Right renal cortex interstitium (tissue), 3 donors: ENCODE data around the gene COX15. TPM values are rescaled to one million over a fixed set of nuclear protein-coding genes. Genes with fewer than 3 reads are reported as not detected.
"Not testable (repeated sequence)": the region's sequence is repeated elsewhere in the genome, so short reads cannot be mapped to it uniquely, and the experiment has no call there.

Experiments
- DNase-seq, 3 donors: peaks; one replicate each; pipeline ENCODE4 v3.0.0-alpha.2; 2013; ENCODE audit warnings: low read depth in 3 of 3, low spot score in 2 of 3
- polyA plus RNA-seq, 3 donors: library from polyadenylated mRNA; unstranded; fragments of 120-200 nt; gene quantifications; one replicate each; pipeline ENCODE4 v1.2.1, GENCODE V29; 2013; ENCODE audit not compliant: insufficient read length in 3 of 3

Gene COX15
- 10 to 100 TPM; 46.3 to 49.4 (median 47.6) TPM for polyA plus RNA-seq

GRCh38 chr10:99732033-99732842, at the start of gene COX15, which contains the start of gene CUTC:
Gene COX15, minus strand, starts transcription at chr10:99732127. Its CDS starts 78 bp downstream, at chr10:99732049.
Gene CUTC, plus strand, starts transcription at chr10:99732234. Its CDS starts 115 bp downstream, at chr10:99732349.
- DNase-seq = peak; percentile 95 to 97 (median 96)

- DNase-seq = no peak
These were observed 47.4 kb upstream of the COX15 start for GRCh38 chr10:99779335-99779734.

- no peak for DNase-seq
These were observed 46.2 kb upstream of the COX15 start for GRCh38 chr10:99777918-99778714.

GRCh38 chr10:99775850-99776249, 43.9 kb upstream of the COX15 start:
- no peak for DNase-seq

GRCh38 chr10:99770408-99771045, 38.6 kb upstream of the COX15 start:
- DNase-seq = no peak

GRCh38 chr10:99769706-99770105, 37.8 kb upstream of the COX15 start:
- DNase-seq = no peak

- DNase-seq = no peak
These were observed 36.6 kb upstream of the COX15 start for GRCh38 chr10:99768556-99768955.

- no peak for DNase-seq
These were observed 36.0 kb upstream of the COX15 start for GRCh38 chr10:99767901-99768300.

GRCh38 chr10:99766302-99766681, 34.4 kb upstream of the COX15 start:
- no peak for DNase-seq

GRCh38 chr10:99765672-99766301, 33.9 kb upstream of the COX15 start:
- DNase-seq = no peak

- no peak for DNase-seq
These were observed 29.4 kb upstream of the COX15 start for GRCh38 chr10:99761365-99761764.

GRCh38 chr10:99760321-99760720, 28.4 kb upstream of the COX15 start:
- no peak for DNase-seq

GRCh38 chr10:99758211-99758891, 26.4 kb upstream of the COX15 start:
- no peak for DNase-seq

GRCh38 chr10:99756159-99756558, 24.2 kb upstream of the COX15 start:
- no peak for DNase-seq

GRCh38 chr10:99754670-99755069, 22.7 kb upstream of the COX15 start:
- no peak for DNase-seq

GRCh38 chr10:99750641-99751040, 18.7 kb upstream of the COX15 start:
- DNase-seq = no peak

- DNase-seq = no peak
These were observed 17.0 kb upstream of the COX15 start for GRCh38 chr10:99748823-99749451.

- not testable (repeated sequence) for DNase-seq
These were observed 14.2 kb upstream of the COX15 start for GRCh38 chr10:99746166-99746565.

GRCh38 chr10:99743841-99744240, 11.9 kb upstream of the COX15 start:
- DNase-seq = no peak

- DNase-seq = no peak
These were observed 10.8 kb upstream of the COX15 start for GRCh38 chr10:99742701-99743100.
